GM12891 (cell line): ENCODE measurements around the gene LRRC1.
"Not testable (repeated sequence)": the region's sequence is repeated elsewhere in the genome, so short reads cannot be mapped to it uniquely, and the experiment has no call there.

Experiments
- DNase-seq: peaks from one replicate; pipeline ENCODE4 v3.0.0; 2011; ENCODE audit warnings: low spot score; ENCODE audit not compliant: insufficient read length
- FAIRE-seq: peaks from 2 replicates; lab custom pipeline; 2011; peaks lifted over from hg19 to GRCh38; lab: Jason Lieb, UNC
- PAX5 ChIP-seq: IDR thresholded peaks from 2 replicates; pipeline ENCODE4 v1.6.1; 2011; ENCODE audit warnings: low read length, moderate library complexity, mild to moderate bottlenecking; ENCODE audit not compliant: insufficient read depth, severe bottlenecking
- POLR2A ChIP-seq: IDR thresholded peaks from 2 replicates; pipeline ENCODE4 v1.6.1; 2011; ENCODE audit warnings: low read depth, low read length, control low read depth
- POLR2AphosphoS5 ChIP-seq: IDR thresholded peaks from 2 replicates; pipeline ENCODE4 v1.6.1; 2011; ENCODE audit warnings: low read depth, low read length, control low read depth
- POU2F2 ChIP-seq: IDR thresholded peaks from 2 replicates; pipeline ENCODE4 v1.6.1; 2011; ENCODE audit warnings: low read depth, mild to moderate bottlenecking, control low read depth, low read length, moderate library complexity
- SPI1 ChIP-seq: IDR thresholded peaks from 2 replicates; pipeline ENCODE4 v1.6.1; 2011; ENCODE audit warnings: low read depth, low read length, control low read depth
- TAF1 ChIP-seq: IDR thresholded peaks from 2 replicates; pipeline ENCODE4 v1.6.1; 2011; ENCODE audit warnings: low read depth, low read length, control low read depth

LRRC1 gene

GRCh38 chr6:53799340-53799739 is 4.5 kb downstream of the LRRC1 start:
- DNase-seq (no peak), FAIRE-seq (no peak)
- TF ChIP-seq SPI1 (no peak), POLR2A (no peak), POLR2AphosphoS5 (no peak), PAX5 (no peak), POU2F2 (no peak), TAF1 (no peak)

GRCh38 chr6:53801022-53801421 is 6.2 kb downstream of the LRRC1 start:
- no peak for TF ChIP-seq POU2F2
- TF ChIP-seq PAX5: no peak
- TF ChIP-seq POLR2AphosphoS5: no peak
- TF ChIP-seq TAF1: no peak
- no peak for TF ChIP-seq SPI1
- no peak for TF ChIP-seq POLR2A
- FAIRE-seq: no peak
- no peak for DNase-seq

DNA sequence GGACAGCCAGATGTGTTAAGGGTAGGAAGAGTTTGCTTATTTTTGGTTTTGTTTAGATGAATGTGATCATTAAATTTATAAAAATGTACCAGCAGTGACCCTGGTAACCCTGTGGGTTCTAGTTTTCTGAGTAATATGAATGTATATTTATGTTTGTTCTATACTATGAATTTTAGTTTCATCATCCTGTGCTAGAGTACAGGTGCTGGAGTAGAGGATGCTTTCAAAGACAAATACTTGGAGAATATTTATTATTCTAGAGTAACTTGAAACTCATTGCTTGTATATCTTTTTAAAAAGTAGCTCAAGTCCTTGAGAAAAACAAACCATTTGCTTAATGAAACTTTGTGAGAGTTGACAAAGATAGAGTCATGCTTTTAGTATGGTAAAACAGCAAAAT is 7.8 kb downstream of the LRRC1 start:
- no peak for FAIRE-seq
- no peak for DNase-seq
- TF ChIP-seq POLR2AphosphoS5: no peak
- no peak for TF ChIP-seq POLR2A

DNA sequence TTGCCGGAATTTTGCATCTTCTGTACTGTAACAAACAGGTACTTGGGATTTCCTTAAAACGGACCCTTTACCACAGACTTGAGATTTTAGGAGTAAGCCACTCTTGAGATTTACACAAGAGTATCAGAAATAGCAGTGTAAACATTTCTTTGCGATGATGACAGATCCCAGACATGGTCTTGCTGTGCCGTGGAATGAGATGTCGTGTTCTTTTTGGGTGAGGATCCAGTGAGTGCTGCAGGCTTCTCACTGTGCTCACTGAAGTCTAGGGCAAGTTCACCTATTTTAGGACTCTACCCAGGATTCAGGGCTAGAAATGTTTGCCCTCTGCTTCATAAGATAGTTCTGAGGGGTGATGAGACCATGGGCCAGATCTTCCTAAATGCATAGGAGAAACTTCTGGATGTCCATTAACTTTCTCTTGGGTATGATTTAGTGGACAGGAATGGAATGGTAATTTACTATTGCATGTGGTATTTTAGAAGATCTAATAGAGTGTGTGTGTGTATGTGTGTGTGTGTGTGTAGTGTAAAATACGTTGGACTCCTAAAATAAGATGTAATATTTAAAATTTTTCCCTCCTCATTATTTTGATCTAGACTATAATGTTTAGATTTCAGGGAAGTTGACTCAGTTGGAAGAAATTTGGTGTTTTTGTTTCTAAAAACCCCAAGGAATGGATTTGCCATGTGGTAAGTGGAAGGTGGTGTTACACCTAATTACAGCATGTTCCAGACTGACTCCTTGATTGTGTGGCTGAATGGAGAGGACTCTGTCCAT is 8.5 kb downstream of the LRRC1 start:
- FAIRE-seq (no peak), DNase-seq (no peak)
- no peak for TF ChIP-seq POU2F2
- TF ChIP-seq TAF1: no peak
- no peak for TF ChIP-seq POLR2A
- no peak for TF ChIP-seq PAX5
- no peak for TF ChIP-seq POLR2AphosphoS5
- no peak for TF ChIP-seq SPI1

- TF ChIP-seq TAF1: no peak
- TF ChIP-seq POLR2A: no peak
- TF ChIP-seq PAX5: no peak
- no peak for TF ChIP-seq POU2F2
- TF ChIP-seq SPI1: no peak
- TF ChIP-seq POLR2AphosphoS5: no peak
- no peak for FAIRE-seq
- DNase-seq: no peak
Observed at GRCh38 chr6:53805016-53805415, 10.2 kb downstream of the LRRC1 start.

DNA sequence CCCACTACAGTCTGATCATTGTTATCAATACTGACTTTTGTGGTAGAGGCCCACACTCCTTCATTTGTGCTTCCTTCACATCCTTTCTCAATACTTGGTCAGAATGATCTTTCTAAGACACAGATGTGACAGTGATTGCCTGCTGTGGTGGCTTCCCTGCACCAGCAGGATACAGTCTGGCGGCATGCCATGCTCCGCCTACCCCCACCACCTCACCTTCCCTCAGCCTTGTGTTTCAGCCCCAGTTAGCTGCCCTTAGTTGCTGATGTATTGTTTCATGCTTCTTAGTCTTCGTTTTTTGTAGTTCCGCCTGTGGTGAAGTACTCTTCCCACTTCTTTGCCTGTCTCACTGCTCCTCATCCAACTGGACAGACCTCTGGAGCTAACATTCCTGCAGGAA is 10.9 kb downstream of the LRRC1 start:
- DNase-seq: no peak
- no peak for TF ChIP-seq POLR2AphosphoS5
- TF ChIP-seq TAF1: no peak
- no peak for TF ChIP-seq POLR2A
- TF ChIP-seq PAX5: no peak
- TF ChIP-seq SPI1: no peak
- TF ChIP-seq POU2F2: no peak
- no peak for FAIRE-seq

DNA sequence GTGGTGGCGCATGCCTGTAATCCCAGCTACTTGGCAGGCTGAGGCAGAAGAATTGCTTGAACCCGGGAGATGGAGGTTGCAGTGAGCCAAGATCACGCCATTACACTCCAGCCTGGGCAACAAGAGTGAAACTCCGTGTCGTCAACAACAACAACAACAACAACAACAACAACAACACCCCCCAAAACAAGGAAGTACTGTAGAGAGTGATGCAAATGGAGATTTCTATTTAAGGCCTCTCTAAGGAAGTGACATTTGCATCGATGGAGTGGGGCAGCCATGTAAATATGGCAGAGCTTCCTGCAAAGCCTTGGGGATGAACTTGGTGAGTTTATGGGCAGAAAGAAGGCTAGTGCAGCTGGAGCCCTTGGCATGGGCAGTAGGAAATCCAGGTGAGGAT is 12.8 kb downstream of the LRRC1 start:
- DNase-seq, FAIRE-seq: not testable (repeated sequence)

GRCh38 chr6:53808302-53808881 is 13.6 kb downstream of the LRRC1 start:
- DNase-seq (no peak), FAIRE-seq (no peak)
- TF ChIP-seq POU2F2 (no peak), POLR2AphosphoS5 (no peak), SPI1 (no peak)

DNA sequence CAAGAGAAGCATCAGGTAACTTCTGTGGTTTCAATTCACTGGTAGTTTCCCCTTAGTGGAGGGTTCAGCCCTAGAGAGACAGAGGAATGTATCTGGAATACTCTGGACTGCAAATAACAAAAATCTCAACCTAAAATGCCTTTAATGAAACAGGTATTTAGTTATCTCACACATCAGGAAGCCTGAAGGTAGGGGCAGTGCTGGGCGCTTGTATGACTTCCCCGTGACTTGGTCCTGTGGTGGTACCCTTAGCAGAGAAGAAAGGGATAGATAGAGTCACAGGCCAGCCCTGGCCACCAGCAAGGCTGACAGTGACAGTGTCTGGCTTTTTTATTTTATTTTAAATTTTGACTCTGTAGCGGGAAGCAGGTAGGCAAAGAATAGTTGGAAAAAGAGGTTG is 14.9 kb downstream of the LRRC1 start:
- TF ChIP-seq POLR2A: no peak
- no peak for TF ChIP-seq POLR2AphosphoS5
- no peak for TF ChIP-seq TAF1
- TF ChIP-seq SPI1: no peak
- TF ChIP-seq POU2F2: no peak
- TF ChIP-seq PAX5: no peak
- FAIRE-seq (no peak), DNase-seq (no peak)

- no peak for FAIRE-seq
- DNase-seq: no peak
Observed at GRCh38 chr6:53811082-53811481, 16.3 kb downstream of the LRRC1 start.

GRCh38 chr6:53811746-53812145 is 16.9 kb downstream of the LRRC1 start:
- TF ChIP-seq TAF1 (no peak), POLR2AphosphoS5 (no peak), PAX5 (no peak), SPI1 (no peak), POU2F2 (no peak), POLR2A (no peak)
- no peak for DNase-seq
- FAIRE-seq: no peak

More at GRCh38 chr6:53811082-53811481, 16.3 kb downstream of the LRRC1 start:
- TF ChIP-seq SPI1: no peak
- TF ChIP-seq POLR2AphosphoS5: no peak
- TF ChIP-seq PAX5: no peak
- TF ChIP-seq TAF1: no peak
- no peak for TF ChIP-seq POU2F2
- no peak for TF ChIP-seq POLR2A
